ENCODE data around the gene ANAPC13.
A peak's percentile ranks its signal among the peaks of the same experiment; 100 is the strongest.

Gene ANAPC13

DNA sequence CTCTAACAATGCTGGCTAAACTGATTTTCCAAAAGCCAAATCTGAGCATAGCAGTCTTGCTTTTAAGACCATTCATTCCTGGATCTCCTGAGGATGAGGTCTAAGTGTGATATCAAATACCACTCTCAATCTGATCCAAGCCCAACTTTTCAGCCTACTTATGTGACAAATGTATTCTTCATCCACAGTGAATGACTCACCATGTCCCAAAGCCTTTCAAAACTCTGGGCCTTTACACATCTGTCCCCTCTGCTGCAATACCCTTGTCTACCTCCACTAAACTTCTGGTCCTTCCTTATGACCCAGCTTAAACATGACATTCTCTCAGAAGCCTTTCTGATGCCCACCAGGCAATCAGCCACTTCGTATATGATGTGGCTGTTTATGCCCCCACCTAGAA lies 4.6 kb downstream of the ANAPC13 start:
- H3K27ac ChIP-seq (ENCODE audit: low read depth, low read length): no peak overlapping the region
- no peak overlapping the region for H2BK15ac ChIP-seq (replicated peaks; ENCODE audit: low read depth)
- H2AK5ac ChIP-seq (ENCODE audit: low read length): no peak overlapping the region
- H2BK120ac ChIP-seq (ENCODE audit: low read depth, low read length): no peak overlapping the region
- H3K4me3 ChIP-seq (ENCODE audit: low read length): no peak overlapping the region
- peaks cover 7% of the 10 kb centered on the region for H3K36me3 ChIP-seq (ENCODE audit: control insufficient read depth, insufficient read depth, low read length)
- no peak overlapping the region for H4K8ac ChIP-seq (ENCODE audit: low read depth, low read length)
- H3K18ac ChIP-seq (ENCODE audit: low read length): no peak overlapping the region
- peaks cover 16% of the 10 kb centered on the region for H3K79me2 ChIP-seq (ENCODE audit: control insufficient read depth, insufficient read depth, low read length)
- no peak for DNase-seq
- H3K9ac ChIP-seq (ENCODE audit: low read length): no peak overlapping the region
- no peak overlapping the region for H3K4me2 ChIP-seq (ENCODE audit: low read length)
- no peak overlapping the region for H2BK5ac ChIP-seq (ENCODE audit: low read length)
- H3K56ac ChIP-seq (ENCODE audit: low read length): no peak overlapping the region
- no peak overlapping the region for H3K23ac ChIP-seq (ENCODE audit: low read length)
- WGBS (ENCODE audit: extremely low coverage, insufficient coverage, low lambda C conversion rate): no CpG with 5 or more reads among the region's 1 CpG
- no peak overlapping the region for H3K4ac ChIP-seq (ENCODE audit: low read depth, low read length)
- H3K27me3 ChIP-seq (ENCODE audit: insufficient read depth, low read length, poor library complexity): no peaks in the 10 kb centered on the region
- H3K79me1 ChIP-seq (ENCODE audit: low read length): peaks cover 15% of the 10 kb centered on the region
- H4K5ac ChIP-seq (ENCODE audit: low read length): no peak overlapping the region
- H3K4me1 ChIP-seq (ENCODE audit: control insufficient read depth, low read depth, low read length): peaks cover 7% of the 10 kb centered on the region

DNA sequence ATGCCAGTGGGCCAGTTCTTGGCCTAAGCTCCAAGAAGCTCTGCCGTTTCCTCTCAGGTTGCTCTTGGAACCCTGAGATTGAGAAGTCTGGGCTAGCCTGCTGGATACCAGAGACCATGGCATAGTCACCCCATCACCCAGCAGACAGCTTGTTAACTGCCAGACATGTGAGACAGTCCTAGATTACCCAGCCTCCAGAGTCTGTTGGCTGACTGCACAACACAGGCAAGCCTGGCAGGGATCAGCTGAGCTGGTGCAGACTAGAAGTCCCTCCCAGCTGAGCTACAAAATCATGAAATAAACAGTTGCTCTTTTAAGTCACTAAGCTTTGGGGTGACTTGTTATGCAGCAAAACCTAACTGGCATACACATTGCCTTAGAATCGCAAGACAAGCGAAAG lies 5.2 kb downstream of the ANAPC13 start:
- no peak overlapping the region for H4K5ac ChIP-seq (ENCODE audit: low read length)
- H3K9ac ChIP-seq (ENCODE audit: low read length): no peak overlapping the region
- peaks cover 7% of the 10 kb centered on the region for H3K36me3 ChIP-seq (ENCODE audit: control insufficient read depth, insufficient read depth, low read length)
- no peak overlapping the region for H2BK15ac ChIP-seq (replicated peaks; ENCODE audit: low read depth)
- no peak overlapping the region for H4K8ac ChIP-seq (ENCODE audit: low read depth, low read length)
- no peak overlapping the region for H3K56ac ChIP-seq (ENCODE audit: low read length)
- no peak overlapping the region for H3K4me3 ChIP-seq (ENCODE audit: low read length)
- H3K23ac ChIP-seq (ENCODE audit: low read length): no peak overlapping the region
- DNase-seq: peak; percentile 42
- no peak overlapping the region for H2AK5ac ChIP-seq (ENCODE audit: low read length)
- H3K18ac ChIP-seq (ENCODE audit: low read length): no peak overlapping the region
- H2BK5ac ChIP-seq (ENCODE audit: low read length): no peak overlapping the region
- peaks cover 15% of the 10 kb centered on the region for H3K79me1 ChIP-seq (ENCODE audit: low read length)
- no peak overlapping the region for H3K27ac ChIP-seq (ENCODE audit: low read depth, low read length)
- H3K4me2 ChIP-seq (ENCODE audit: low read length): no peak overlapping the region
- H3K27me3 ChIP-seq (ENCODE audit: insufficient read depth, low read length, poor library complexity): no peaks in the 10 kb centered on the region
- peaks cover 7% of the 10 kb centered on the region for H3K4me1 ChIP-seq (ENCODE audit: control insufficient read depth, low read depth, low read length)
- no CpG with 5 or more reads among the region's 3 CpGs for WGBS (ENCODE audit: extremely low coverage, insufficient coverage, low lambda C conversion rate)
- no peak overlapping the region for H3K4ac ChIP-seq (ENCODE audit: low read depth, low read length)
- no peak overlapping the region for H2BK120ac ChIP-seq (ENCODE audit: low read depth, low read length)
- peaks cover 16% of the 10 kb centered on the region for H3K79me2 ChIP-seq (ENCODE audit: control insufficient read depth, insufficient read depth, low read length)

DNA sequence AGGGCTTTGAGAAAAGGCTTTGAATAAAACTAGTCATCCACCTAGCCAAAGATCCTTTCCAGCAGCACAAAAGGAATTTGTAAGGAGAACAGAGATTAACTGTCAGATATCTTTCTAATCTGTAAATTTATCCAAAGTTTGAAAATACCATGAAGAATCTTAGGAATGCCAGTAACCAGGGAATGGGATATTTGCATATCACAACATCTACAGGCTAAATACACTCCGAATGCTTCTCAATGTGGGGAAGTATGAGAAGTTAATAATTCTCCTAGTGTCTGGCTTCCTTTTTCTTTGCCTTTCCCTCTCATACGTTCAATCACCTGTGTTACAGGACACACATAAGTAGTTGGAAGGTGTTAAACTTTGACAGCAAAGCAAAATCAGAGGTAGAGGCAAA lies 7.8 kb downstream of the ANAPC13 start:
- no CpG with 5 or more reads among the region's 2 CpGs for WGBS (ENCODE audit: extremely low coverage, insufficient coverage, low lambda C conversion rate)
- no peak overlapping the region for H3K27ac ChIP-seq (ENCODE audit: low read depth, low read length)

DNA sequence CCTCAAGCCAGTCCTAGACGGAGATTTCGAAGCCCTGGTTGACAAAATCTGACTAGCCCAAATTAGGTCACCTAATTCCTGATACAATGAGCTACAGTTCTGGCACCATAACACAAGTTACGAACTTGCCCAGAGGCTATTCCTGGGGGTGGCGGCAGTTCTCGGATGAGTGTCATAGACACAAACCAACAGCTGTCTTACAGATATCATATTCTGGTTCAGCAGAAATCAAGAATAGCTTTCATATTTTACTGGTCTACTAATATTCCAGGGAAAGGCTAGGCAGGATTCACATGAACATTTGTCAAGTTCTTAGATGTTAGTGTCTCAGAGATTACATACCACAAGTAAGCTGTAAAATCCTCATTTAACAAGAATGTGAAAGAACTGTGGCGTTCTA lies 8.8 kb downstream of the ANAPC13 start:
- WGBS (ENCODE audit: extremely low coverage, insufficient coverage, low lambda C conversion rate): no CpG with 5 or more reads among the region's 6 CpGs
- Histone ChIP-seq H3K23ac (ENCODE audit: low read length) (no peak overlapping the region), H4K8ac (ENCODE audit: low read depth, low read length) (no peak overlapping the region), H3K27ac (ENCODE audit: low read depth, low read length) (no peak overlapping the region), H3K9ac (ENCODE audit: low read length) (no peak overlapping the region), H3K4me2 (ENCODE audit: low read length) (no peak overlapping the region), H2BK15ac (replicated peaks; ENCODE audit: low read depth) (no peak overlapping the region), H3K18ac (ENCODE audit: low read length) (no peak overlapping the region), H3K4me3 (ENCODE audit: low read length) (no peak overlapping the region), H3K79me2 (ENCODE audit: control insufficient read depth, insufficient read depth, low read length) (no peaks in the 10 kb centered on the region), H3K79me1 (ENCODE audit: low read length) (no peaks in the 10 kb centered on the region), H3K27me3 (ENCODE audit: insufficient read depth, low read length, poor library complexity) (no peaks in the 10 kb centered on the region), H3K36me3 (ENCODE audit: control insufficient read depth, insufficient read depth, low read length) (peaks cover 7% of the 10 kb centered on the region), H2BK120ac (ENCODE audit: low read depth, low read length) (no peak overlapping the region), H3K56ac (ENCODE audit: low read length) (no peak overlapping the region), H3K4me1 (ENCODE audit: control insufficient read depth, low read depth, low read length) (no peaks in the 10 kb centered on the region), H3K4ac (ENCODE audit: low read depth, low read length) (no peak overlapping the region), H2BK5ac (ENCODE audit: low read length) (no peak overlapping the region), H4K5ac (ENCODE audit: low read length) (no peak overlapping the region), H2AK5ac (ENCODE audit: low read length) (no peak overlapping the region)
- no peak for DNase-seq

More for the DNA sequence above, 7.8 kb downstream of the ANAPC13 start:
- Histone ChIP-seq H3K4me2 (ENCODE audit: low read length) (no peak overlapping the region), H3K9ac (ENCODE audit: low read length) (no peak overlapping the region), H3K18ac (ENCODE audit: low read length) (no peak overlapping the region), H3K4ac (ENCODE audit: low read depth, low read length) (no peak overlapping the region), H3K79me2 (ENCODE audit: control insufficient read depth, insufficient read depth, low read length) (no peaks in the 10 kb centered on the region), H2BK5ac (ENCODE audit: low read length) (no peak overlapping the region), H3K4me3 (ENCODE audit: low read length) (no peak overlapping the region), H4K5ac (ENCODE audit: low read length) (no peak overlapping the region), H3K27me3 (ENCODE audit: insufficient read depth, low read length, poor library complexity) (no peaks in the 10 kb centered on the region), H3K56ac (ENCODE audit: low read length) (no peak overlapping the region), H3K79me1 (ENCODE audit: low read length) (peaks cover under 1% of the 10 kb centered on the region), H3K4me1 (ENCODE audit: control insufficient read depth, low read depth, low read length) (no peaks in the 10 kb centered on the region), H2BK15ac (replicated peaks; ENCODE audit: low read depth) (no peak overlapping the region), H2AK5ac (ENCODE audit: low read length) (no peak overlapping the region), H3K23ac (ENCODE audit: low read length) (no peak overlapping the region), H3K36me3 (ENCODE audit: control insufficient read depth, insufficient read depth, low read length) (peaks cover 7% of the 10 kb centered on the region), H4K8ac (ENCODE audit: low read depth, low read length) (no peak overlapping the region), H2BK120ac (ENCODE audit: low read depth, low read length) (no peak overlapping the region)
- DNase-seq: peak; percentile 69

DNA sequence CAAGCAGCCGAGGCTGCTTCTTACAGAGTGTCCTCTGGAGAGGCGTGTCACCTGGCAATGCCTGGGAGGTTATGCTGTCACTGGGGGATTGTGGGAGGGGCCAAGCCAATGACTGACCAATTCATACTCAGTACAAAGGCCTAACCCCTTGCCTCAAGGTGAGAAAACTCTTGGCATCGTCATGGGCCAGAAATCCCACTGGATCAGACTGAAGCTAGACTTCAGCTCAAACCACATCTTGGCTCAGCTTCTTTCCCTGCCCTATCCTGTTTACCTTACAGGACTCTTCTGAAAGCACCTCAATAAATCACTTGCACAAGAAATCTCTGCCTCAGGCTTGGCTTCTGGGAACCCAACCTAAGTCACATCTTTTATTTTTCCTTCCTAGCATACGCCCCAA lies 9.5 kb downstream of the ANAPC13 start:
- no peak overlapping the region for H2BK15ac ChIP-seq (replicated peaks; ENCODE audit: low read depth)

DNA sequence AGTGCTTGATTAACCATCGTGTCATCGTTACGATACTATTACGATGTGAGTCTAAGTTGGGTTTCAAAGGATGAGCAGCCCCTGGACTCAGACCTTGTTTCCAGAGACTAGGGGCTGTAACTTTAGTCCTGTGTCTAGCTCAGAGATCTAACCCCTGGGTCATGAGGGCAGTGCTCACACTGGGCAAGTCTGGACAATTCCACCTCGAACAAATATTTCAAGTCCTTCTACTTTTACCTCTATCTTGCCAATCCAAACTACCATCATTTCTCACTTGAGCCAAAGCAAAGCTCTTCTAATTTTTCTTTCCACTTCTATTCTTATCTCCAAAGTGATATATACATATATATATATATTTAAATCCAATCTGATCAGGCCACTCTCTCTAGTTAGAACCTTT lies 10.8 kb downstream of the ANAPC13 start:
- Histone ChIP-seq H2BK120ac (ENCODE audit: low read depth, low read length) (no peak overlapping the region), H3K4me3 (ENCODE audit: low read length) (no peak overlapping the region)

More for the DNA sequence above, 9.5 kb downstream of the ANAPC13 start:
- Histone ChIP-seq H3K56ac (ENCODE audit: low read length) (no peak overlapping the region), H3K36me3 (ENCODE audit: control insufficient read depth, insufficient read depth, low read length) (peaks cover 7% of the 10 kb centered on the region), H4K8ac (ENCODE audit: low read depth, low read length) (no peak overlapping the region), H3K4me1 (ENCODE audit: control insufficient read depth, low read depth, low read length) (no peaks in the 10 kb centered on the region), H3K9ac (ENCODE audit: low read length) (no peak overlapping the region), H3K23ac (ENCODE audit: low read length) (no peak overlapping the region), H3K4ac (ENCODE audit: low read depth, low read length) (no peak overlapping the region), H3K79me2 (ENCODE audit: control insufficient read depth, insufficient read depth, low read length) (no peaks in the 10 kb centered on the region), H2BK120ac (ENCODE audit: low read depth, low read length) (no peak overlapping the region), H2AK5ac (ENCODE audit: low read length) (no peak overlapping the region), H3K4me2 (ENCODE audit: low read length) (no peak overlapping the region), H4K5ac (ENCODE audit: low read length) (no peak overlapping the region), H2BK5ac (ENCODE audit: low read length) (no peak overlapping the region), H3K27me3 (ENCODE audit: insufficient read depth, low read length, poor library complexity) (no peaks in the 10 kb centered on the region), H3K18ac (ENCODE audit: low read length) (no peak overlapping the region), H3K4me3 (ENCODE audit: low read length) (no peak overlapping the region), H3K27ac (ENCODE audit: low read depth, low read length) (no peak overlapping the region), H3K79me1 (ENCODE audit: low read length) (no peaks in the 10 kb centered on the region)
- peak; percentile 38 for DNase-seq
- WGBS (ENCODE audit: extremely low coverage, insufficient coverage, low lambda C conversion rate): no CpG with 5 or more reads among the region's 4 CpGs

More for the DNA sequence above, 10.8 kb downstream of the ANAPC13 start:
- no peak overlapping the region for H4K8ac ChIP-seq (ENCODE audit: low read depth, low read length)
- no peak overlapping the region for H3K27ac ChIP-seq (ENCODE audit: low read depth, low read length)
- no peak overlapping the region for H3K9ac ChIP-seq (ENCODE audit: low read length)
- DNase-seq: no peak
- no peak overlapping the region for H2AK5ac ChIP-seq (ENCODE audit: low read length)
- H2BK15ac ChIP-seq (replicated peaks; ENCODE audit: low read depth): no peak overlapping the region
- no peak overlapping the region for H2BK5ac ChIP-seq (ENCODE audit: low read length)
- H3K4me1 ChIP-seq (ENCODE audit: control insufficient read depth, low read depth, low read length): no peaks in the 10 kb centered on the region
- no peak overlapping the region for H3K23ac ChIP-seq (ENCODE audit: low read length)
- no peak overlapping the region for H3K18ac ChIP-seq (ENCODE audit: low read length)
- H3K56ac ChIP-seq (ENCODE audit: low read length): no peak overlapping the region
- H3K4ac ChIP-seq (ENCODE audit: low read depth, low read length): no peak overlapping the region
- H3K4me2 ChIP-seq (ENCODE audit: low read length): no peak overlapping the region
- no peaks in the 10 kb centered on the region for H3K79me1 ChIP-seq (ENCODE audit: low read length)
- no CpG with 5 or more reads among the region's 5 CpGs for WGBS (ENCODE audit: extremely low coverage, insufficient coverage, low lambda C conversion rate)
- H4K5ac ChIP-seq (ENCODE audit: low read length): no peak overlapping the region
- H3K27me3 ChIP-seq (ENCODE audit: insufficient read depth, low read length, poor library complexity): no peaks in the 10 kb centered on the region
- H3K36me3 ChIP-seq (ENCODE audit: control insufficient read depth, insufficient read depth, low read length): peaks cover 2% of the 10 kb centered on the region
- no peaks in the 10 kb centered on the region for H3K79me2 ChIP-seq (ENCODE audit: control insufficient read depth, insufficient read depth, low read length)
